ENCODE data around the gene ATG7. TPM values are rescaled to one million over a fixed set of nuclear protein-coding genes. Genes with fewer than 3 reads are reported as not detected.
A peak's percentile ranks its signal among the peaks of the same experiment; 100 is the strongest.
"Not testable (repeated sequence)": the region's sequence is repeated elsewhere in the genome, so short reads cannot be mapped to it uniquely, and the experiment has no call there.

The ATG7 gene
- total RNA-seq, 1 experiment from 2014 or later = 25.7 TPM

GRCh38 chr3:11470031-11470853, 198.0 kb downstream of the ATG7 start:
- DNase-seq = no peak
- H3K9me3 ChIP-seq (replicated peaks) = no peaks in the 10 kb centered on the region
- no peak overlapping the region for H3K4me3 ChIP-seq
- no peak overlapping the region for H3K27ac ChIP-seq
- peaks cover 13% of the 10 kb centered on the region for H3K4me1 ChIP-seq
- H3K36me3 ChIP-seq = no peaks in the 10 kb centered on the region
- no peaks in the 10 kb centered on the region for H3K27me3 ChIP-seq

GRCh38 chr3:11475324-11475723, 203.1 kb downstream of the ATG7 start:
- peaks cover 23% of the 10 kb centered on the region for H3K4me1 ChIP-seq
- H3K9me3 ChIP-seq (replicated peaks) = no peaks in the 10 kb centered on the region
- no peak for DNase-seq
- no peak overlapping the region for H3K27ac ChIP-seq
- H3K27me3 ChIP-seq = no peaks in the 10 kb centered on the region
- no peaks in the 10 kb centered on the region for H3K36me3 ChIP-seq
- H3K4me3 ChIP-seq = no peak overlapping the region

GRCh38 chr3:11476735-11477144, 204.5 kb downstream of the ATG7 start:
- no peaks in the 10 kb centered on the region for H3K36me3 ChIP-seq
- H3K4me1 ChIP-seq = peaks cover 27% of the 10 kb centered on the region
- no peaks in the 10 kb centered on the region for H3K9me3 ChIP-seq (replicated peaks)
- H3K4me3 ChIP-seq = no peak overlapping the region
- no peak for DNase-seq
- H3K27ac ChIP-seq = no peak overlapping the region
- H3K27me3 ChIP-seq = no peaks in the 10 kb centered on the region

- DNase-seq = no peak
- H3K4me1 ChIP-seq = peaks cover 34% of the 10 kb centered on the region
- H3K27me3 ChIP-seq = no peaks in the 10 kb centered on the region
- no peak overlapping the region for H3K4me3 ChIP-seq
- H3K36me3 ChIP-seq = no peaks in the 10 kb centered on the region
- H3K9me3 ChIP-seq (replicated peaks) = no peaks in the 10 kb centered on the region
- no peak overlapping the region for H3K27ac ChIP-seq
These were observed 205.3 kb downstream of the ATG7 start for GRCh38 chr3:11477407-11477911.

- DNase-seq = no peak
These were observed 206.0 kb downstream of the ATG7 start for GRCh38 chr3:11478167-11478566.

GRCh38 chr3:11479221-11479620, 207.0 kb downstream of the ATG7 start:
- H3K36me3 ChIP-seq = no peaks in the 10 kb centered on the region
- no peaks in the 10 kb centered on the region for H3K27me3 ChIP-seq
- H3K4me1 ChIP-seq = peaks cover 34% of the 10 kb centered on the region
- no peaks in the 10 kb centered on the region; the same call in 1 of the 2 replicates for H3K9me3 ChIP-seq (replicated peaks)
- H3K4me3 ChIP-seq = no peak overlapping the region
- no peak for DNase-seq
- no peak overlapping the region for H3K27ac ChIP-seq

More at GRCh38 chr3:11478167-11478566, 206.0 kb downstream of the ATG7 start:
- H3K27ac ChIP-seq = no peak overlapping the region
- peaks cover 34% of the 10 kb centered on the region for H3K4me1 ChIP-seq
- H3K9me3 ChIP-seq (replicated peaks) = no peaks in the 10 kb centered on the region
- H3K4me3 ChIP-seq = no peak overlapping the region
- no peaks in the 10 kb centered on the region for H3K27me3 ChIP-seq
- no peaks in the 10 kb centered on the region for H3K36me3 ChIP-seq

GRCh38 chr3:11480663-11481298, 208.6 kb downstream of the ATG7 start:
- peaks cover 27% of the 10 kb centered on the region for H3K4me1 ChIP-seq
- H3K27me3 ChIP-seq = no peaks in the 10 kb centered on the region
- H3K36me3 ChIP-seq = no peaks in the 10 kb centered on the region
- DNase-seq = no peak
- no peaks in the 10 kb centered on the region; the same call in 1 of the 2 replicates for H3K9me3 ChIP-seq (replicated peaks)
- no peak overlapping the region for H3K4me3 ChIP-seq
- no peak overlapping the region for H3K27ac ChIP-seq

- H3K4me3 ChIP-seq = no peak overlapping the region
- no peaks in the 10 kb centered on the region; the same call in 1 of the 2 replicates for H3K9me3 ChIP-seq (replicated peaks)
- H3K27me3 ChIP-seq = no peaks in the 10 kb centered on the region
- DNase-seq = no peak
- H3K4me1 ChIP-seq = peaks cover 23% of the 10 kb centered on the region
- H3K36me3 ChIP-seq = no peaks in the 10 kb centered on the region
- H3K27ac ChIP-seq = no peak overlapping the region
These were observed 209.4 kb downstream of the ATG7 start for GRCh38 chr3:11481556-11481955.

GRCh38 chr3:11482021-11482420, 209.8 kb downstream of the ATG7 start:
- peak; percentile 78 to 87 for DNase-seq
- H3K9me3 ChIP-seq (replicated peaks) = no peaks in the 10 kb centered on the region; the same call in 1 of the 2 replicates
- no peak overlapping the region for H3K4me3 ChIP-seq
- peaks cover 23% of the 10 kb centered on the region for H3K4me1 ChIP-seq
- no peaks in the 10 kb centered on the region for H3K36me3 ChIP-seq
- H3K27me3 ChIP-seq = no peaks in the 10 kb centered on the region
- 0 out of 2 replicates have a peak overlapping the region, but pooled peaks have one; percentile 6 for H3K27ac ChIP-seq

GRCh38 chr3:11488356-11488755, 216.2 kb downstream of the ATG7 start:
- not testable (repeated sequence) for H3K27ac ChIP-seq; DNase-seq; H3K27me3 ChIP-seq; H3K9me3 ChIP-seq (replicated peaks); H3K4me1 ChIP-seq; H3K36me3 ChIP-seq; H3K4me3 ChIP-seq

- Histone ChIP-seq H3K4me1 (peaks cover 13% of the 10 kb centered on the region), H3K4me3 (no peak overlapping the region), H3K27ac (no peak overlapping the region), H3K27me3 (no peaks in the 10 kb centered on the region), H3K36me3 (no peaks in the 10 kb centered on the region; the same call in 1 of the 2 replicates), H3K9me3 (replicated peaks) (no peaks in the 10 kb centered on the region; the same call in 1 of the 2 replicates)
- DNase-seq = no peak
These were observed 222.1 kb downstream of the ATG7 start for GRCh38 chr3:11494131-11494916.

GRCh38 chr3:11495948-11496557, 223.9 kb downstream of the ATG7 start:
- H3K27ac ChIP-seq = no peak overlapping the region
- peaks cover 15% of the 10 kb centered on the region for H3K4me1 ChIP-seq

GRCh38 chr3:11498177-11498576, 226.0 kb downstream of the ATG7 start:
- peak overlapping the region; percentile 50 for H3K27ac ChIP-seq
- DNase-seq = no peak
- H3K9me3 ChIP-seq (replicated peaks) = no peaks in the 10 kb centered on the region; the same call in 1 of the 2 replicates
- no peaks in the 10 kb centered on the region for H3K27me3 ChIP-seq
- no peak overlapping the region for H3K4me3 ChIP-seq
- H3K4me1 ChIP-seq = peaks cover 15% of the 10 kb centered on the region
- no peaks in the 10 kb centered on the region; the same call in 1 of the 2 replicates for H3K36me3 ChIP-seq

More at GRCh38 chr3:11495948-11496557, 223.9 kb downstream of the ATG7 start:
- no peaks in the 10 kb centered on the region; the same call in 1 of the 2 replicates for H3K9me3 ChIP-seq (replicated peaks)
- H3K4me3 ChIP-seq = no peak overlapping the region
- no peaks in the 10 kb centered on the region for H3K27me3 ChIP-seq
- DNase-seq = no peak
- no peaks in the 10 kb centered on the region; the same call in 1 of the 2 replicates for H3K36me3 ChIP-seq

- DNase-seq = peak; percentile 65 to 72
- Histone ChIP-seq H3K9me3 (replicated peaks) (no peaks in the 10 kb centered on the region; the same call in 1 of the 2 replicates), H3K27me3 (no peaks in the 10 kb centered on the region), H3K4me3 (no peak overlapping the region), H3K4me1 (peaks cover 15% of the 10 kb centered on the region), H3K36me3 (no peaks in the 10 kb centered on the region; the same call in 1 of the 2 replicates), H3K27ac (peak overlapping the region; percentile 50)
These were observed 226.4 kb downstream of the ATG7 start for GRCh38 chr3:11498646-11499045.
